Measurements from ENCODE around the gene RPL36A. TPM values are rescaled to one million over a fixed set of nuclear protein-coding genes. Genes with fewer than 3 reads are reported as not detected.

RPL36A gene
- total and polyA plus RNA-seq, 2 of the 13 experiments (the other 11 are each of a cell fraction or from before 2014, with no cell fraction given): 1,152 to 1,716 TPM

- TF ChIP-seq ZNF143 (CRISPR knock-in tag; IDR thresholded peaks at IDR 0.05) (peak; percentile 87), ZFP90 (CRISPR knock-in tag; IDR thresholded peaks at IDR 0.05; ENCODE audit: borderline replicate concordance) (no peak), FOSL2 (CRISPR knock-in tag; IDR thresholded peaks at IDR 0.05) (peak; percentile 50), ZNF34 (CRISPR knock-in tag; IDR thresholded peaks at IDR 0.05; ENCODE audit: borderline replicate concordance) (no peak), ZNF430 (CRISPR knock-in tag; IDR thresholded peaks at IDR 0.05) (0 out of 2 replicates have a peak, but pooled peaks have one; percentile 45), NONO (IDR thresholded peaks at IDR 0.05) (no peak), NONO (CRISPR knock-in tag; conservative IDR thresholded peaks at IDR 0.05) (peak; percentile 71; the same call in 1 of the 2 replicates), ZNF724P (CRISPR knock-in tag; IDR thresholded peaks at IDR 0.05; ENCODE audit: borderline replicate concordance) (0 out of 2 replicates have a peak, but pooled peaks have one; percentile 24), CREB3 (CRISPR knock-in tag; IDR thresholded peaks at IDR 0.05) (no peak), PATZ1 (CRISPR knock-in tag; IDR thresholded peaks at IDR 0.05) (peak; percentile 64), PRDM4 (CRISPR knock-in tag; IDR thresholded peaks at IDR 0.05; ENCODE audit: borderline replicate concordance) (no peak), ZSCAN22 (CRISPR knock-in tag; IDR thresholded peaks at IDR 0.05) (no peak), FOXC1 (CRISPR knock-in tag; IDR thresholded peaks at IDR 0.05; ENCODE audit: borderline replicate concordance) (peak; percentile 34; the same call in 1 of the 2 replicates), NFE2L2 (IDR thresholded peaks at IDR 0.05; ENCODE audit: low read length) (no peak), ZNF350 (CRISPR knock-in tag; IDR thresholded peaks at IDR 0.05; ENCODE audit: borderline replicate concordance, low read depth) (peak; percentile 73; the same call in 1 of the 2 replicates), CREB1 (IDR thresholded peaks at IDR 0.05) (no peak), CREB1 (CRISPR knock-in tag; IDR thresholded peaks at IDR 0.05) (0 out of 2 replicates have a peak, but pooled peaks have one; percentile 29), ZMYM4 (CRISPR knock-in tag; IDR thresholded peaks at IDR 0.05) (peak; percentile 95), ZSCAN5A (CRISPR knock-in tag; IDR thresholded peaks at IDR 0.05; ENCODE audit: borderline replicate concordance) (0 out of 2 replicates have a peak, but pooled peaks have one; percentile 28), GATAD2A (CRISPR knock-in tag; IDR thresholded peaks at IDR 0.05) (peak; percentile 53), GTF2F1 (IDR thresholded peaks at IDR 0.05; ENCODE audit: low read length) (0 out of 2 replicates have a peak, but pooled peaks have one; percentile 51), KDM3A (CRISPR knock-in tag; IDR thresholded peaks at IDR 0.05; ENCODE audit: low read depth) (0 out of 2 replicates have a peak, but pooled peaks have one; percentile 48)
- TF ChIP-seq, protein P1, sequence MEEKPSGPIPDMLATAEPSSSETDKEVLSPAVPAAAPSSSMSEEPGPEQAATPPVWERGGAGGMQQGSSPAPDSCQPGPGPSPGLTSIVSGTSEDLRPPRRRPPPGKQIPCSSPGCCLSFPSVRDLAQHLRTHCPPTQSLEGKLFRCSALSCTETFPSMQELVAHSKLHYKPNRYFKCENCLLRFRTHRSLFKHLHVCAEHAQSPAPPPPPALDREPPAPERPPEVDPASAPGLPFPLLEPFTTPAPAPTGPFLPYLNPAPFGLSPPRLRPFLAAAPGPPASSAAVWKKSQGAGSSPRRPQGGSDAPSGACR (CRISPR knock-in tag; IDR thresholded peaks at IDR 0.05): no peak
Observed at GRCh38 chrX:101390664-101391525, at the start of gene RPL36A (continued).
